Neural progenitor cell (in vitro differentiated cells): ENCODE results near the gene TBC1D9B.

ENCODE experiments used
- CTCF ChIP-seq: fragments of 200-600 bp; sonication (generic); IDR thresholded peaks from 2 replicates; pipeline ENCODE4 v1.5.1; 2017; ENCODE audit warnings: antibody characterized with exemption, mild to moderate bottlenecking
- EZH2 ChIP-seq: fragments of 200-600 bp; sonication (generic); IDR thresholded peaks from 2 replicates; pipeline ENCODE4 v1.6.1; 2017; ENCODE audit warnings: antibody characterized with exemption, mild to moderate bottlenecking, moderate library complexity

GRCh38 chr5:179906795-179907555, 722 bp downstream of the TBC1D9B start:
- TF ChIP-seq CTCF (no peak), EZH2 (no peak)
